Activated naive CD4-positive, alpha-beta T cell treated with anti-CD3 and anti-CD28 coated beads, Interleukin-2, amount 50 U/mL, for 72 hours (primary cell): ENCODE data around the gene MYH6. TPM values are rescaled to one million over a fixed set of nuclear protein-coding genes. Genes with fewer than 3 reads are reported as not detected.
A peak's percentile ranks its signal among the peaks of the same experiment; 100 is the strongest.

ENCODE experiments used
- ATAC-seq, 2 donors: fragments of 150-1000 bp; cut with Tn5 transposase; 2 replicates each; pipeline ENCODE4 v1.10.0; 2021; ENCODE audit warnings: mild to moderate bottlenecking in 2 of 2, moderate library complexity in 2 of 2
- DNase-seq, 2 donors: peaks; one replicate each; pipeline ENCODE4 v3.0.0; 2021 to 2022; ENCODE audit warnings: low spot score in 2 of 2
- H3K27ac Mint-ChIP-seq, 2 donors: one replicate each; pipeline ENCODE4 v1.8.0; 2022; ENCODE audit warnings: mild to moderate bottlenecking in 2 of 2, mixed read lengths in 2 of 2
- H3K36me3 Mint-ChIP-seq, 2 donors: one replicate each; pipeline ENCODE4 v1.8.0; 2022; ENCODE audit warnings: mixed read lengths in 2 of 2
- H3K9me3 Mint-ChIP-seq, 2 donors: one replicate each; pipeline ENCODE4 v1.8.0; 2022; ENCODE audit warnings: mixed read lengths in 2 of 2
- total RNA-seq, 2 donors: library from RNA; stranded (reverse); gene quantifications; one replicate each; pipeline ENCODE4 v1.2.3, GENCODE V29; 2022

MYH6 gene
- total RNA-seq, 2 donors from 2014 or later, result 0.60 TPM; not detected in 1

DNA sequence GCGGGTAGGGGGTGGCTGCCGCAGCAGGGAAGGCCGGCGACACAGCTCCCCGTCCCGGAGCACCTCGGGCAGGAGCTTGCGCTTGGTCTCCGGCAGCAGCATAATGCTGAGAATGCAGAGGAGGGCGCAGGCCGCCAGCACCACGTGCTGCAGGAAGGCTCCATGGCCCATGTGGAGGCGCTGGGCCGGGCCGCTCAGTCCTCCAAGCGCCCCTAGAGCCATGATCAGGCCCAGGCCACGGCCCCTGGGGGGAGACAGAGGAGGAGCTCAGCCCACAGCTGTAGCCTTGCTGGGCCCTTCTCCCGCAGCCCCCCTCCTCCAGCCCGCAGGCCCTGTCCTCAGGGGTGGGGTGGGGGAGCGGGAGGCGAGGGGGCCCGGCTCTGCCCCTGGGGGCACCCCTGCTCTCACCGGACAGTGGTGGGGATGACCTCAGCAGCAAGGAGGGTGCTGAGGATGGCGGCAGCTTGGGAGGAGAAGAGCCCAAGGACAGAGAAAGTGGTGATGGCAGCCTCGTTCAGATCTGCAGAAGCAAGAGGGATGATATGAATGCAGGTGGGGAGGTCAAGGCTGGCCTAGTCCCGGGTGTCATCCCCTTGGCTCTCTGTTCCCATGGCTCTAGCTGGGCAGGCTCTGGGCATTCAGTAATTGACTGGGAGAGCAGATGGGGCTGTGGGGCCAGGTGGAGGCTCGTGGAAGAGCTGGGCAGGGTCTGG is 61.2 kb downstream of the MYH6 start:
- DNase-seq, result peak in 1 of 2 donors; percentile 47
- ATAC-seq, result no peak
- Mint-ChIP-seq H3K36me3 (peaks cover 10 to 11% of the 10 kb centered on the region in 2 donors), H3K9me3 (no peaks in the 10 kb centered on the region), H3K27ac (peak overlapping the region in 1 of 2 donors; percentile 77)

DNA sequence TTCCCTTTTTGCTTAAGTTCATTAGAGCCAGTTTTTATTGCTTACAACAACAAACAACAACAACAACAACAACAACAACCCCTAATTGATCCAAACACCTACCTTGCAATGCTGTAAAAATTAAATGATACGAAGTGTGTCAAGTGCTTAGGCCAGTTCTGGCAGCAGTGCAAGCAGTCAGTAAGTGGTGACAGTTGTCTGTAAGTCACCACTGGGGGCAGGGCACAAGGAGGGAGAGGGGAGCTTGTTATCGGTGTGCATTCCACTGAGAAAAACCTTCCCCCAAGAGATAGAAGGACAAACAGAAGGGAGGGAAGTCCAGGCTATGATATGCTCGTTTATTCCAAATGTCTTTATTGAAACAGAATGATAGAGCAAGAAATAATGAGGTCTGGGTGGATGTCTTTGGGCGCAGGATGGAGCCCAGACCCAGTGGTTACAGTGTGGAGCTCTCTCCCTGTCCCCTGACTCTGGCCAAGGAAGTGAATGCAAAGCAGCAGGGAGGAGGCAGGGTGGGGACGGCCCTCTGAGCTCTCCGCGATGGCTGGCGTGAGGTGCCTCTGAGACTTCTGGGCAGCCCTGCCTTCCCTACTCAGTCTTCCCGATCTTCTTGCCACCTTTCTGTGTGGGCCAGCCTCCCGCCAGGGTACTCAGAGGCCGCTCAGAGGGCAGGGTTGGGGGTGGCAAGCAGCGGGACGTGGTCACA is 61.9 kb downstream of the MYH6 start:
- H3K9me3 Mint-ChIP-seq, result no peaks in the 10 kb centered on the region
- no peak for DNase-seq
- ATAC-seq, result no peak
- H3K27ac Mint-ChIP-seq, result no peak overlapping the region
- H3K36me3 Mint-ChIP-seq, result peaks cover 7 to 8% of the 10 kb centered on the region in 2 donors

GRCh38 chr14:23344481-23344880 is 63.6 kb downstream of the MYH6 start:
- ATAC-seq (no peak), DNase-seq (peak in 1 of 2 donors; percentile 33)
- Mint-ChIP-seq H3K9me3 (no peaks in the 10 kb centered on the region), H3K27ac (no peak overlapping the region), H3K36me3 (no peaks in the 10 kb centered on the region)

- DNase-seq, result no peak
- Mint-ChIP-seq H3K9me3 (no peaks in the 10 kb centered on the region), H3K36me3 (no peaks in the 10 kb centered on the region), H3K27ac (no peak overlapping the region)
- ATAC-seq, result no peak
Measured at GRCh38 chr14:23339506-23340268, 68.4 kb downstream of the MYH6 start.

GRCh38 chr14:23335623-23336022 is 72.5 kb downstream of the MYH6 start:
- DNase-seq (no peak), ATAC-seq (no peak)
- H3K36me3 Mint-ChIP-seq, result no peaks in the 10 kb centered on the region
- H3K27ac Mint-ChIP-seq, result no peak overlapping the region
- no peaks in the 10 kb centered on the region for H3K9me3 Mint-ChIP-seq

Other genes starting within 250 kb of the MYH6 start
- 1 to 10 TPM; 1.2 to 1.9 TPM for gene SLC7A8, start 224.6 kb downstream of the MYH6 start, total RNA-seq
- not detected for gene RNF212B, start 170.3 kb downstream of the MYH6 start, total RNA-seq
- gene HOMEZ, start 122.1 kb downstream of the MYH6 start, total RNA-seq, result 10 to 100 TPM in 1 of 2 donors, 1 to 10 TPM in 1; 6.4 to 15.1 TPM
- gene PPP1R3E, start 105.4 kb downstream of the MYH6 start, total RNA-seq, result 10 to 100 TPM; 26.6 to 49.8 TPM
- 1 to 10 TPM; 1.7 to 2.3 TPM for gene BCL2L2, start 101.4 kb downstream of the MYH6 start, total RNA-seq
- 100 to 1,000 TPM; 232 to 242 TPM for gene PABPN1, start 86.8 kb downstream of the MYH6 start, total RNA-seq
- gene SLC22A17, start 55.4 kb downstream of the MYH6 start, total RNA-seq, result 1 to 10 TPM; 7.4 to 8.8 TPM
- gene EFS, start 43.1 kb downstream of the MYH6 start, total RNA-seq, result under 1 TPM in 1 of 2 donors, not detected in 1; 0.10 TPM
- gene IL25, start 35.5 kb downstream of the MYH6 start, total RNA-seq, result not detected
- not detected for gene CMTM5, start 31.2 kb downstream of the MYH6 start, total RNA-seq
- not detected for gene MYH7, start 27.4 kb upstream of the MYH6 start, total RNA-seq
- gene NGDN, start 61.4 kb upstream of the MYH6 start, total RNA-seq, result 10 to 100 TPM; 54.2 to 58.3 TPM
- 1 to 10 TPM; 1.1 to 2.5 TPM for gene ZFHX2, start 143.5 kb upstream of the MYH6 start, total RNA-seq
- 1 to 10 TPM; 5.9 to 6.5 TPM for gene THTPA, start 148.0 kb upstream of the MYH6 start, total RNA-seq
- 100 to 1,000 TPM; 193 to 370 TPM for gene AP1G2, start 159.5 kb upstream of the MYH6 start, total RNA-seq
- not detected for gene JPH4, start 170.5 kb upstream of the MYH6 start, total RNA-seq
- gene DHRS2, start 228.1 kb upstream of the MYH6 start, total RNA-seq, result 1 to 10 TPM; 1.1 to 1.3 TPM